Measurements from ENCODE around the gene SF1. TPM values are rescaled to one million over a fixed set of nuclear protein-coding genes. Genes with fewer than 3 reads are reported as not detected.

SF1 gene
- total and polyA plus RNA-seq, 11 donors = 59.2 to 349 (median 152) TPM

GRCh38 chr11:64813826-64814225 is 35.5 kb upstream of the SF1 start:
- Histone ChIP-seq H3K9me3 (no peaks in the 10 kb centered on the region), H3K27ac (no peak overlapping the region), H3K36me3 (no peaks in the 10 kb centered on the region), H3K27me3 (no peaks in the 10 kb centered on the region), H3K4me1 (peaks cover 0 to 17% (median 9%) of the 10 kb centered on the region in 12 donors), H3K4me3 (no peak overlapping the region)
- no peak for TF ChIP-seq CTCF (IDR thresholded peaks at IDR 0.05)
- TF ChIP-seq POLR2A (IDR thresholded peaks at IDR 0.05) = no peak
- DNase-seq (no peak), ATAC-seq (no peak)
- intact Hi-C loops (cut with DNase I) = no loop called here
- 86 to 93% (median 89%) methylated on average over 5 of the region's 5 CpGs for WGBS, 4 donors

GRCh38 chr11:64810891-64811272 is 32.5 kb upstream of the SF1 start:
- peak overlapping the region in 8 of 12 donors; percentile 54 to 81 (median 72) for H3K27ac ChIP-seq
- DNase-seq (no peak), ATAC-seq (peak in 2 of 4 donors; percentile 2 to 3)
- H3K9me3 ChIP-seq = no peaks in the 10 kb centered on the region
- no peaks in the 10 kb centered on the region for H3K27me3 ChIP-seq
- 49 to 56% (median 53%) methylated on average over 17 of the region's 17 CpGs for WGBS, 4 donors
- H3K4me3 ChIP-seq = peak overlapping the region in 11 of 12 donors; percentile 61 to 87 (median 74)
- peaks cover 0 to 24% (median 10%) of the 10 kb centered on the region in 9 donors for H3K36me3 ChIP-seq
- intact Hi-C loops (cut with DNase I) = loop anchor here in 1 of 10 donors (2.0 kb wide), 1 partner anchor 32 kb away; the partner anchor contains the start of gene SF1
- TF ChIP-seq POLR2A (IDR thresholded peaks at IDR 0.05) (no peak), CTCF (IDR thresholded peaks at IDR 0.05) (no peak)
- H3K4me1 ChIP-seq = peaks cover 0 to 18% (median 9%) of the 10 kb centered on the region in 12 donors

- H3K36me3 ChIP-seq = peaks cover 0 to 29% (median 14%) of the 10 kb centered on the region in 9 donors
- 0 to 1% (median 0%) methylated on average over 20 to 46 of the region's 46 CpGs for WGBS, 4 donors
- peaks cover 0 to 18% (median 9%) of the 10 kb centered on the region in 12 donors for H3K4me1 ChIP-seq
- DNase-seq = peak; percentile 96 to 98 (median 97)
- ATAC-seq = peak; percentile 99 to 100 (median 99)
- H3K4me3 ChIP-seq = peak within 1 kb of the TSS; percentile 61 to 87 (median 74)
- peak within 1 kb of the TSS in 11 of 12 donors; percentile 27 to 81 (median 69) for H3K27ac ChIP-seq
- TF ChIP-seq CTCF (IDR thresholded peaks at IDR 0.05) (peak in 1 of 12 donors; percentile 26), POLR2A (IDR thresholded peaks at IDR 0.05) (peak in 1 of 2 donors; percentile 80)
- intact Hi-C loops (cut with DNase I) = loop anchor here in 1 of 10 donors (2.0 kb wide), 1 partner anchor 32 kb away; the partner anchor contains the start of gene SF1
- no peaks in the 10 kb centered on the region for H3K9me3 ChIP-seq
- H3K27me3 ChIP-seq = no peaks in the 10 kb centered on the region
Observed at GRCh38 chr11:64810271-64810890, 32.0 kb upstream of the SF1 start, which contains the start of gene MEN1. MEN1 (minus strand) TSS chr11:64810551; CDS start chr11:64810109, 442 bp downstream.

GRCh38 chr11:64809781-64810241 is 31.5 kb upstream of the SF1 start:
- Histone ChIP-seq H3K4me3 (peak overlapping the region; percentile 61 to 87 (median 74)), H3K4me1 (peaks cover 0 to 18% (median 9%) of the 10 kb centered on the region in 12 donors), H3K27me3 (no peaks in the 10 kb centered on the region), H3K36me3 (peaks cover 0 to 35% (median 20%) of the 10 kb centered on the region in 9 donors), H3K27ac (peak overlapping the region in 11 of 12 donors; percentile 27 to 81 (median 69)), H3K9me3 (no peaks in the 10 kb centered on the region)
- DNase-seq (no peak), ATAC-seq (peak in 3 of 4 donors; percentile 1 to 21 (median 1))
- WGBS, 4 donors = 4 to 12% (median 8%) methylated on average over 12 to 44 of the region's 44 CpGs
- intact Hi-C loops (cut with DNase I) = loop anchor here in 1 of 10 donors (2.0 kb wide), 1 partner anchor 31 kb away; the partner anchor contains the start of gene SF1
- TF ChIP-seq CTCF (IDR thresholded peaks at IDR 0.05) (no peak), POLR2A (IDR thresholded peaks at IDR 0.05) (no peak)
